WTC11 (cell line): ENCODE results near the gene ALDH1A2.

ENCODE experiments used
- CREB1 ChIP-seq: sonication (generic); formaldehyde crosslinking; IDR thresholded peaks from 2 replicates; pipeline ENCODE4 v1.8.0; 2023; ENCODE audit warnings: mild to moderate bottlenecking, missing genetic modification reagents
- CTCF ChIP-seq: fragments of 200-600 bp; IDR thresholded peaks from 2 replicates; pipeline ENCODE4 v1.8.0; 2022; ENCODE audit warnings: antibody characterized with exemption
- FOXP1 ChIP-seq: sonication (generic); formaldehyde crosslinking; IDR thresholded peaks from 2 replicates; pipeline ENCODE4 v1.8.0; 2022; ENCODE audit warnings: missing genetic modification reagents, mild to moderate bottlenecking, moderate library complexity, borderline replicate concordance
- GABPB1 ChIP-seq: sonication (generic); formaldehyde crosslinking; IDR thresholded peaks from 2 replicates; pipeline ENCODE4 v1.8.1; 2023; ENCODE audit warnings: mild to moderate bottlenecking, missing genetic modification reagents
- JUN ChIP-seq: sonication (generic); formaldehyde crosslinking; IDR thresholded peaks from 2 replicates; pipeline ENCODE4 v1.8.0; 2023; ENCODE audit warnings: mild to moderate bottlenecking, missing genetic modification reagents
- NR2C2 ChIP-seq: sonication (generic); formaldehyde crosslinking; IDR thresholded peaks from 2 replicates; pipeline ENCODE4 v1.8.0; 2022; ENCODE audit warnings: mild to moderate bottlenecking, missing genetic modification reagents
- USF2 ChIP-seq: sonication (generic); formaldehyde crosslinking; IDR thresholded peaks from 2 replicates; pipeline ENCODE4 v1.8.1; 2023; ENCODE audit warnings: mild to moderate bottlenecking, missing genetic modification reagents, moderate library complexity
- ZBTB43 ChIP-seq: sonication (generic); formaldehyde crosslinking; IDR thresholded peaks from 2 replicates; pipeline ENCODE4 v1.8.1; 2023; ENCODE audit warnings: mild to moderate bottlenecking, missing genetic modification reagents
- ZNF317 ChIP-seq: sonication (generic); formaldehyde crosslinking; IDR thresholded peaks from 2 replicates; pipeline ENCODE4 v1.8.1; 2023; ENCODE audit warnings: low read depth, mild to moderate bottlenecking, moderate library complexity, missing genetic modification reagents, borderline replicate concordance

GRCh38 chr15:57923306-57923705 is 142.2 kb downstream of the ALDH1A2 start:
- TF ChIP-seq JUN (CRISPR knock-in tag): no peak
- TF ChIP-seq CTCF: no peak
- TF ChIP-seq GABPB1 (CRISPR knock-in tag): no peak
- TF ChIP-seq ZBTB43 (CRISPR knock-in tag): no peak
- TF ChIP-seq CREB1 (CRISPR knock-in tag): no peak
- TF ChIP-seq FOXP1 (CRISPR knock-in tag): no peak
- no peak for TF ChIP-seq NR2C2
- TF ChIP-seq USF2 (CRISPR knock-in tag): no peak
- TF ChIP-seq ZNF317 (CRISPR knock-in tag): no peak
